Peyer's patch (tissue), 4 donors: ENCODE measurements around the gene INTS4.
"Not testable (repeated sequence)": the region's sequence is repeated elsewhere in the genome, so short reads cannot be mapped to it uniquely, and the experiment has no call there.

ENCODE experiments used
- CTCF ChIP-seq, 6 experiments: fragments of 450-650 bp in 4 of 6; fragments of 200-600 bp in 2 of 6; sonication (generic) in 1 of 6; IDR thresholded peaks; one replicate each; pipeline ENCODE4 v1.5.1; 2017 to 2019; ENCODE audit warnings: antibody characterized with exemption in 6 of 6, mild to moderate bottlenecking in 3 of 6, moderate library complexity in 1 of 6
- POLR2A ChIP-seq, 2 donors: fragments of 450-650 bp; IDR thresholded peaks; one replicate each; pipeline ENCODE4 v1.5.1; 2017; ENCODE audit warnings: antibody characterized with exemption in 2 of 2, mild to moderate bottlenecking in 2 of 2, moderate library complexity in 2 of 2

- not testable (repeated sequence) for TF ChIP-seq POLR2A, CTCF (IDR thresholded peaks at IDR 0.05)
Measured at GRCh38 chr11:77857906-77858457, 136.5 kb downstream of the INTS4 start.
